Heart right ventricle (tissue), 16 donors: ENCODE results near the gene GSX2. TPM values are rescaled to one million over a fixed set of nuclear protein-coding genes. Genes with fewer than 3 reads are reported as not detected.

Experiments used
- ATAC-seq, 8 donors: fragments of 200-7000 bp; cut with Tn5 transposase; one replicate each; pipeline ENCODE4 v1.9.1; 2020; ENCODE audit warnings: mild to moderate bottlenecking in 8 of 8, moderate library complexity in 8 of 8, moderate number of reproducible peaks in 1 of 8
- DNase-seq, 2 donors: peaks; one replicate each; pipeline ENCODE4 v3.0.0-alpha.2; 2020
- H3K27ac ChIP-seq, 10 donors: fragments of 200-600 bp; sonication (generic) in 2 of 10; one replicate each; pipeline versions ENCODE4 v1.5.0 to v1.8.0; 2020 to 2022; ENCODE audit warnings: mild to moderate bottlenecking in 3 of 10
- H3K27me3 ChIP-seq, 7 donors: fragments of 200-600 bp; one replicate each; pipeline ENCODE4 v1.8.0; 2021 to 2022; ENCODE audit warnings: mild to moderate bottlenecking in 2 of 7
- H3K36me3 ChIP-seq, 9 donors: fragments of 200-600 bp; sonication (generic) in 1 of 9; one replicate each; pipeline versions ENCODE4 v1.5.0 to v1.8.0; 2020 to 2022; ENCODE audit warnings: mild to moderate bottlenecking in 2 of 9
- H3K4me1 ChIP-seq, 9 donors: fragments of 200-600 bp; sonication (generic) in 1 of 9; one replicate each; pipeline versions ENCODE4 v1.5.0 to v1.8.0; 2020 to 2022; ENCODE audit warnings: mild to moderate bottlenecking in 4 of 9
- H3K4me3 ChIP-seq, 10 donors: fragments of 200-600 bp; sonication (generic) in 2 of 10; one replicate each; pipeline versions ENCODE4 v1.5.0 to v1.8.0; 2020 to 2022; ENCODE audit warnings: mild to moderate bottlenecking in 7 of 10, moderate library complexity in 2 of 10
- H3K9me3 ChIP-seq, 11 donors: fragments of 200-600 bp in 10 of 11; sonication (generic) in 2 of 11; one replicate each; pipeline versions ENCODE4 v1.5.0 to v1.8.0; 2013 to 2022; ENCODE audit warnings: mild to moderate bottlenecking in 2 of 11, control low read depth in 1 of 11, moderate library complexity in 1 of 11
- WGBS, 2 donors: extraction: QIAGEN DNeasy Blood & Tissue Kit; methylation state at CpG; one replicate each; pipeline ENCODE4 v1.1.7; 2013; ENCODE audit warnings: inconsistent platforms in 1 of 2; 5-methylcytosine and 5-hydroxymethylcytosine counted together
- intact Hi-C, 10 donors: fragments of 100-400 bp; cut with DNase I; formaldehyde crosslinking; loops; one replicate each; pipeline versions ENCODE4 v1.11.1 to v1.14.2; 2022
- polyA plus RNA-seq, 2 donors: library from polyadenylated mRNA; stranded (reverse); fragments of 200-250 nt; gene quantifications; one replicate each; pipeline ENCODE4 v1.2.3, GENCODE V29; 2013
- total RNA-seq, 10 donors: library from RNA; stranded (reverse); fragmentation: NEBNext Ultra II Directional in 3 of 10; extraction: Animal tissue kit (Norgen Biotek cat#: 25700) in 3 of 10; gene quantifications; one replicate each; pipeline versions ENCODE4 v1.2.1 to v1.2.4, GENCODE V29; 2021 to 2023
- TF ChIP-seq, protein P1 (sequence below), 9 donors: fragments of 200-600 bp; sonication (generic) in 2 of 9; IDR thresholded peaks; one replicate each; pipeline versions ENCODE4 v1.5.0 to v1.8.0; 2021 to 2022; ENCODE audit warnings: antibody characterized with exemption in 9 of 9, mild to moderate bottlenecking in 5 of 9, moderate library complexity in 1 of 9
- donor health status: Arrhythmogenic right ventricular cardiomyopathy.
- donor health status: ischemic (EF 13 %, LVEDD 7.1; RV severe dilation, severe dysfunction).
- donor health status: healthy with polysubstance abuse.
- donor health status: DM: no; HTN: yes; CAD: no.
- donor health status: DM: no; HTN: no; CAD: no.
- donor health status: ischemic (EF 25% LVEDD 6.9; RV normal size, moderate dysfunction).
- donor health status: ischemic (EF 25% LVEDD 5.7; RV mildly dilated, moderate dysfunction).
- donor health status: healthy.
- donor health status: DM: yes; HTN: yes; CAD: no.
- donor health status: Ischemic cardiomyopathy.
- donor health status: ischemic (EF 35%, LVEDD 5.7; RV mildly dilated, moderate dysfunction).
- donor health status: nonischemic (EF 11% LVEDD 7.7; RV severe dilation, severe dysfunction).
- donor health status: DM: yes; HTN: yes; CAD: no.
- donor health status: PGD.
- donor health status: ischemic (EF 29% LVEDD 5.4; RV normal size, mild dysfunction).
- donor health status: nonischemic (EF 23%, LVEDD 6.1; RV moderate dilation, normal function).

GSX2 gene
- total and polyA plus RNA-seq, 12 donors, result not detected

DNA sequence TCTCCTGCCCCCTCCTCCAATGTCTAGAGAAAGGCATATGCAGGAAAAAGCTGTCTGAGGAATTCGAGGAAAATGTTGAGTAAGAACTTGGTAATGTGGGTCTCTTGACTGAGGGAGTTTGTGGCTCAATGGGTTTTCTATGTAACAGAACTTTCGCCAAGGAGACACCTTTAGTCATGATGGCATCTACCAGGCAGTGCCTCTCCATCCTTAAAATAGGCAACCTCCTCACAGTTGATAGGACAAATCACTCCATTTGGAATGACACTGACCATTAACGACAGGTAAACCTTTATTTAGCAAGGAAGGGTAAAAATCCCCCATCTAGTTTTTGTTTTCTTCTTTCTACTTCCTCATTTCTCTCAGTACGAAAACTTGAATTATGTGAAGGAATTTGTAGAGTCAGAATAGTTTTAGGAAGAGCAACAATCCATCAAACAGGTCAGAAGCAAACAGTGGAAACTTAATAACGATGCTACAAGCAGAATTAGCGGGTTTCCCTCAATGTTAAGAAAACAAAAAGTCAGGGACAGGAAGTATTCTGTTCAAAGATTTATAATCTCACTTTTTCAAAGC, 2.7 kb downstream of the GSX2 start:
- Histone ChIP-seq H3K36me3 (no peaks in the 10 kb centered on the region), H3K27me3 (peaks cover 30 to 100% (median 97%) of the 10 kb centered on the region in 7 donors), H3K4me1 (peaks cover 8 to 47% (median 27%) of the 10 kb centered on the region in 9 donors), H3K9me3 (no peaks in the 10 kb centered on the region), H3K4me3 (no peak overlapping the region), H3K27ac (no peak overlapping the region)
- ATAC-seq (no peak), DNase-seq (no peak)
- intact Hi-C loops, result no loop called here
- WGBS, 2 donors, result 38 to 41% methylated on average over 6 of the region's 6 CpGs
- TF ChIP-seq, protein P1, sequence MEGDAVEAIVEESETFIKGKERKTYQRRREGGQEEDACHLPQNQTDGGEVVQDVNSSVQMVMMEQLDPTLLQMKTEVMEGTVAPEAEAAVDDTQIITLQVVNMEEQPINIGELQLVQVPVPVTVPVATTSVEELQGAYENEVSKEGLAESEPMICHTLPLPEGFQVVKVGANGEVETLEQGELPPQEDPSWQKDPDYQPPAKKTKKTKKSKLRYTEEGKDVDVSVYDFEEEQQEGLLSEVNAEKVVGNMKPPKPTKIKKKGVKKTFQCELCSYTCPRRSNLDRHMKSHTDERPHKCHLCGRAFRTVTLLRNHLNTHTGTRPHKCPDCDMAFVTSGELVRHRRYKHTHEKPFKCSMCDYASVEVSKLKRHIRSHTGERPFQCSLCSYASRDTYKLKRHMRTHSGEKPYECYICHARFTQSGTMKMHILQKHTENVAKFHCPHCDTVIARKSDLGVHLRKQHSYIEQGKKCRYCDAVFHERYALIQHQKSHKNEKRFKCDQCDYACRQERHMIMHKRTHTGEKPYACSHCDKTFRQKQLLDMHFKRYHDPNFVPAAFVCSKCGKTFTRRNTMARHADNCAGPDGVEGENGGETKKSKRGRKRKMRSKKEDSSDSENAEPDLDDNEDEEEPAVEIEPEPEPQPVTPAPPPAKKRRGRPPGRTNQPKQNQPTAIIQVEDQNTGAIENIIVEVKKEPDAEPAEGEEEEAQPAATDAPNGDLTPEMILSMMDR (IDR thresholded peaks at IDR 0.05), result no peak

DNA sequence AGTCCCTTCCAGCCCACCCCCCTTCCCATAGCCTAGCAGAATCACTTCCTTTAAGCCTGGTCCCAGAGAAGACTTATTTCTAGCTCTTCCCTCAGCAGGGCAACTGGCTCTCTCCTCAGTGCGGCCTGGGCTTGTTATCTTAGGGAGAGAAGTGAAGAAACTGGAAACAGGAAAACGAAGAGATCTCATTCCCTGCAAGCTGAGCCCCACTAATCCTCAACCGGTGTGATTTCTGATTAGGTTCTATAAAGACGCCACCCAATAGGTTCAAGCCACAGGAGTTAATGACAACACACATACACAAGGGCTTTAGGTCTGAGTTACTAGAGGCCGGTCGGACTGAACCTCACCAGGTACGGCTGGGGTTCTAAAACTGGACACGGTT, 3.2 kb downstream of the GSX2 start:
- DNase-seq (no peak), ATAC-seq (peak in 2 of 8 donors; percentile 4 to 5)
- intact Hi-C loops, result no loop called here
- Histone ChIP-seq H3K36me3 (no peaks in the 10 kb centered on the region), H3K27ac (peak overlapping the region in 4 of 10 donors; percentile 27 to 52 (median 41)), H3K9me3 (no peaks in the 10 kb centered on the region), H3K27me3 (peaks cover 30 to 100% (median 97%) of the 10 kb centered on the region in 7 donors), H3K4me3 (peak overlapping the region in 4 of 10 donors; percentile 34 to 49 (median 40)), H3K4me1 (peaks cover 8 to 48% (median 27%) of the 10 kb centered on the region in 9 donors)
- WGBS, 2 donors, result 5% methylated on average over 8 of the region's 8 CpGs
- TF ChIP-seq, protein P1 (IDR thresholded peaks at IDR 0.05), result no peak

DNA sequence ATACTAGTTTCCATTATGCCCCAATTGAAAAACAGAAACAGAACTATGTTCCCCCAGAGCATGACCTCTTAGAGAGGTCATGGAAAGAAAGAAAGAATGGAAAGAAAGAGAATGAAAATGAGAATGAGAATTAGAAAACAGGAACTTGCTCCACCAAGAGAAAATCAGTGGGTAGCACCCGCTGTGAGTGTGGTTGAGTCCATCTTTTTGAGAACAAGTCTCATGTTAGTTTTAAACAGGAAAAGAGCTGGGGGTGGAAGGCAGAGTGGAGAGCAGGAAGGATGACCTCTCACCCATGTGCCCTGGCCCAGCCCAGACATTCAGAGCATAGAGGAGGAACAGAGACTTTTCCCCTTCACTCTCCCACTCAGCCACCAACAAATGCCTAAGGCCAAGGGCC, 4.9 kb downstream of the GSX2 start:
- WGBS, 2 donors, result 89 to 94% methylated on average over 1 of the region's 1 CpG
- H3K4me3 ChIP-seq, result no peak overlapping the region
- intact Hi-C loops, result no loop called here
- ATAC-seq (no peak), DNase-seq (no peak)
- H3K9me3 ChIP-seq, result no peaks in the 10 kb centered on the region
- H3K27me3 ChIP-seq, result peaks cover 29 to 100% (median 97%) of the 10 kb centered on the region in 7 donors
- TF ChIP-seq, protein P1 (IDR thresholded peaks at IDR 0.05), result no peak
- H3K4me1 ChIP-seq, result peaks cover 8 to 54% (median 30%) of the 10 kb centered on the region in 9 donors
- H3K36me3 ChIP-seq, result no peaks in the 10 kb centered on the region
- no peak overlapping the region for H3K27ac ChIP-seq

DNA sequence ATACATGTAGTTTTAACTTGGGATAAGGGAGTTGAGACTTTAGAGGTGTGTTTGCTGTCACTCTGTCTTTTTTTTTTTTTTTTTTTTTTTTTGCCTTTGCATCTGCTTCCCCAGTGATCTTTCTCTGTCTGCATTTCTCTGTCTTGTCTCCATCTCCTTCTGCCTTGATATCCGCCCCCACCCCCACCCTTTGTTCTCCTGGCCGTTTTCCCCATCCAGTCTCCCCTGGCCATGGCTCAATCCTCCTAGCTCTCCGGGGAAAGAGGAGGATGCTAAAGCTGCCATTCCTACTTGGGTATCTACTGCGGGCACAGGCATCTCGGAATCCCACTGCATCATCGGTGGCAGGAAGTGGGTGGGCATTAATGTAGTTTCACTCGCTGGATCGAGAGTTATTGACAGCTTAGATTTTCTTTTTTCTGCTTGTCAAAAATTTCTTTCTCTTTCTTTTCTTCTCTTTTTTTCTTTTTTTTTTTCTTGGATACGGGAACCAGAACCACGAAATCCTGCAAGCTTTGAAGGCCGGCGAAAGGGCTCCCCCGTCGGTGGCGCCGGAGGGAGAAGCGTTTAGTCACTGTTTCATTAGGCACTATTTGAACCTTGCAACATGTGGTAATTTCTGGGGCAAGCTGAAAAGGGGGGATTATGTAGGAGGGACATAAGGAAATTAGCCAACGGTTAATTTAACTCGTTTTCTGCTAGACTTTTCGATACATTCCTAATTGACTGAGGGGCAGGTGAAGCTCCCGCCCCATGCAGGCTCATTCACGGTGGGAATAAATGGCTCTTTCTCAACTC, 8.2 kb downstream of the GSX2 start:
- Histone ChIP-seq H3K4me1 (peaks cover 0 to 33% (median 19%) of the 10 kb centered on the region in 9 donors), H3K27me3 (peaks cover 10 to 100% (median 97%) of the 10 kb centered on the region in 7 donors), H3K27ac (no peak overlapping the region), H3K4me3 (no peak overlapping the region), H3K9me3 (no peaks in the 10 kb centered on the region), H3K36me3 (no peaks in the 10 kb centered on the region)
- TF ChIP-seq, protein P1 (IDR thresholded peaks at IDR 0.05), result no peak
- ATAC-seq (no peak), DNase-seq (no peak)
- intact Hi-C loops, result no loop called here
- 14 to 24% methylated on average over 22 of the region's 22 CpGs for WGBS, 2 donors
